ENCODE measurements around the gene PLCG2. TPM values are rescaled to one million over a fixed set of nuclear protein-coding genes. Genes with fewer than 3 reads are reported as not detected.
"Not testable (repeated sequence)": the region's sequence is repeated elsewhere in the genome, so short reads cannot be mapped to it uniquely, and the experiment has no call there.

PLCG2 gene
- polyA plus RNA-seq, 2 donors: 2.3 to 4.4 TPM

- Histone ChIP-seq H3K27ac (ENCODE audit: low read depth in 2 of 2, low read length in 1 of 2) (no peak overlapping the region), H3K36me3 (ENCODE audit: control insufficient read depth in 2 of 2, insufficient read depth in 2 of 2, low read length in 1 of 2) (no peaks in the 10 kb centered on the region), H3K9me3 (ENCODE audit: control insufficient read depth in 2 of 2, insufficient read depth in 1 of 2, low read depth in 1 of 2, low read length in 1 of 2) (no peaks in the 10 kb centered on the region), H3K27me3 (ENCODE audit: control insufficient read depth in 1 of 2, insufficient read depth in 2 of 2, low read length in 2 of 2) (no peaks in the 10 kb centered on the region), H3K4me3 (ENCODE audit: low read depth in 1 of 2, low read length in 2 of 2) (no peak overlapping the region), H3K4me1 (ENCODE audit: control insufficient read depth in 2 of 2, insufficient read depth in 2 of 2, low read length in 1 of 2) (peaks cover 0 to 5% of the 10 kb centered on the region in 2 donors)
- 65 to 79% methylated on average over 10 of the region's 10 CpGs for WGBS, 2 donors
Observed at GRCh38 chr16:81796583-81797346, 17.7 kb downstream of the PLCG2 start.

GRCh38 chr16:81797443-81797842, 18.4 kb downstream of the PLCG2 start:
- no peaks in the 10 kb centered on the region for H3K36me3 ChIP-seq (ENCODE audit: control insufficient read depth in 2 of 2, insufficient read depth in 2 of 2, low read length in 1 of 2)
- H3K9me3 ChIP-seq (ENCODE audit: control insufficient read depth in 2 of 2, insufficient read depth in 1 of 2, low read depth in 1 of 2, low read length in 1 of 2): no peaks in the 10 kb centered on the region
- WGBS, 2 donors: 71 to 74% methylated on average over 6 of the region's 6 CpGs
- no peak overlapping the region for H3K4me3 ChIP-seq (ENCODE audit: low read depth in 1 of 2, low read length in 2 of 2)
- no peak overlapping the region for H3K27ac ChIP-seq (ENCODE audit: low read depth in 2 of 2, low read length in 1 of 2)
- H3K27me3 ChIP-seq (ENCODE audit: control insufficient read depth in 1 of 2, insufficient read depth in 2 of 2, low read length in 2 of 2): no peaks in the 10 kb centered on the region
- peaks cover 0 to 5% of the 10 kb centered on the region in 2 donors for H3K4me1 ChIP-seq (ENCODE audit: control insufficient read depth in 2 of 2, insufficient read depth in 2 of 2, low read length in 1 of 2)

GRCh38 chr16:81798311-81799137, 19.4 kb downstream of the PLCG2 start:
- 59 to 69% methylated on average over 14 of the region's 14 CpGs for WGBS, 2 donors
- H3K27me3 ChIP-seq (ENCODE audit: control insufficient read depth in 1 of 2, insufficient read depth in 2 of 2, low read length in 2 of 2): no peaks in the 10 kb centered on the region

GRCh38 chr16:81799138-81799504, 20.0 kb downstream of the PLCG2 start:
- Histone ChIP-seq H3K4me3 (ENCODE audit: low read depth in 1 of 2, low read length in 2 of 2) (no peak overlapping the region), H3K9me3 (ENCODE audit: control insufficient read depth in 2 of 2, insufficient read depth in 1 of 2, low read depth in 1 of 2, low read length in 1 of 2) (no peaks in the 10 kb centered on the region), H3K27ac (ENCODE audit: low read depth in 2 of 2, low read length in 1 of 2) (no peak overlapping the region), H3K36me3 (ENCODE audit: control insufficient read depth in 2 of 2, insufficient read depth in 2 of 2, low read length in 1 of 2) (no peaks in the 10 kb centered on the region), H3K27me3 (ENCODE audit: control insufficient read depth in 1 of 2, insufficient read depth in 2 of 2, low read length in 2 of 2) (no peaks in the 10 kb centered on the region), H3K4me1 (ENCODE audit: control insufficient read depth in 2 of 2, insufficient read depth in 2 of 2, low read length in 1 of 2) (peaks cover 0 to 5% of the 10 kb centered on the region in 2 donors)
- WGBS, 2 donors: 76 to 82% methylated on average over 2 of the region's 2 CpGs

More at GRCh38 chr16:81798311-81799137, 19.4 kb downstream of the PLCG2 start:
- Histone ChIP-seq H3K27ac (ENCODE audit: low read depth in 2 of 2, low read length in 1 of 2) (no peak overlapping the region), H3K36me3 (ENCODE audit: control insufficient read depth in 2 of 2, insufficient read depth in 2 of 2, low read length in 1 of 2) (no peaks in the 10 kb centered on the region), H3K4me3 (ENCODE audit: low read depth in 1 of 2, low read length in 2 of 2) (no peak overlapping the region), H3K9me3 (ENCODE audit: control insufficient read depth in 2 of 2, insufficient read depth in 1 of 2, low read depth in 1 of 2, low read length in 1 of 2) (no peaks in the 10 kb centered on the region), H3K4me1 (ENCODE audit: control insufficient read depth in 2 of 2, insufficient read depth in 2 of 2, low read length in 1 of 2) (peaks cover 0 to 5% of the 10 kb centered on the region in 2 donors)

GRCh38 chr16:81801724-81802123, 22.6 kb downstream of the PLCG2 start:
- not testable (repeated sequence) for H3K27ac ChIP-seq (ENCODE audit: low read depth in 2 of 2, low read length in 1 of 2); H3K36me3 ChIP-seq (ENCODE audit: control insufficient read depth in 2 of 2, insufficient read depth in 2 of 2, low read length in 1 of 2); H3K27me3 ChIP-seq (ENCODE audit: control insufficient read depth in 1 of 2, insufficient read depth in 2 of 2, low read length in 2 of 2); H3K4me3 ChIP-seq (ENCODE audit: low read depth in 1 of 2, low read length in 2 of 2); H3K9me3 ChIP-seq (ENCODE audit: control insufficient read depth in 2 of 2, insufficient read depth in 1 of 2, low read depth in 1 of 2, low read length in 1 of 2); H3K4me1 ChIP-seq (ENCODE audit: control insufficient read depth in 2 of 2, insufficient read depth in 2 of 2, low read length in 1 of 2)
- WGBS, 2 donors: 90 to 92% methylated on average over 5 of the region's 5 CpGs

GRCh38 chr16:81803332-81803731, 24.2 kb downstream of the PLCG2 start:
- Histone ChIP-seq H3K27ac (ENCODE audit: low read depth in 2 of 2, low read length in 1 of 2) (no peak overlapping the region), H3K36me3 (ENCODE audit: control insufficient read depth in 2 of 2, insufficient read depth in 2 of 2, low read length in 1 of 2) (no peaks in the 10 kb centered on the region), H3K9me3 (ENCODE audit: control insufficient read depth in 2 of 2, insufficient read depth in 1 of 2, low read depth in 1 of 2, low read length in 1 of 2) (no peaks in the 10 kb centered on the region), H3K4me1 (ENCODE audit: control insufficient read depth in 2 of 2, insufficient read depth in 2 of 2, low read length in 1 of 2) (no peaks in the 10 kb centered on the region), H3K27me3 (ENCODE audit: control insufficient read depth in 1 of 2, insufficient read depth in 2 of 2, low read length in 2 of 2) (no peaks in the 10 kb centered on the region), H3K4me3 (ENCODE audit: low read depth in 1 of 2, low read length in 2 of 2) (no peak overlapping the region)
- WGBS, 2 donors: 93 to 98% methylated on average over 3 of the region's 3 CpGs

GRCh38 chr16:81804134-81804610, 25.1 kb downstream of the PLCG2 start:
- Histone ChIP-seq H3K36me3 (ENCODE audit: control insufficient read depth in 2 of 2, insufficient read depth in 2 of 2, low read length in 1 of 2) (no peaks in the 10 kb centered on the region), H3K27me3 (ENCODE audit: control insufficient read depth in 1 of 2, insufficient read depth in 2 of 2, low read length in 2 of 2) (no peaks in the 10 kb centered on the region), H3K4me3 (ENCODE audit: low read depth in 1 of 2, low read length in 2 of 2) (no peak overlapping the region), H3K9me3 (ENCODE audit: control insufficient read depth in 2 of 2, insufficient read depth in 1 of 2, low read depth in 1 of 2, low read length in 1 of 2) (no peaks in the 10 kb centered on the region), H3K27ac (ENCODE audit: low read depth in 2 of 2, low read length in 1 of 2) (no peak overlapping the region), H3K4me1 (ENCODE audit: control insufficient read depth in 2 of 2, insufficient read depth in 2 of 2, low read length in 1 of 2) (no peaks in the 10 kb centered on the region)
- 80 to 87% methylated on average over 2 of the region's 2 CpGs for WGBS, 2 donors

- 74 to 79% methylated on average over 6 of the region's 6 CpGs for WGBS, 2 donors
- Histone ChIP-seq H3K4me1 (ENCODE audit: control insufficient read depth in 2 of 2, insufficient read depth in 2 of 2, low read length in 1 of 2) (no peaks in the 10 kb centered on the region), H3K4me3 (ENCODE audit: low read depth in 1 of 2, low read length in 2 of 2) (no peak overlapping the region), H3K9me3 (ENCODE audit: control insufficient read depth in 2 of 2, insufficient read depth in 1 of 2, low read depth in 1 of 2, low read length in 1 of 2) (no peaks in the 10 kb centered on the region), H3K27ac (ENCODE audit: low read depth in 2 of 2, low read length in 1 of 2) (no peak overlapping the region), H3K36me3 (ENCODE audit: control insufficient read depth in 2 of 2, insufficient read depth in 2 of 2, low read length in 1 of 2) (no peaks in the 10 kb centered on the region), H3K27me3 (ENCODE audit: control insufficient read depth in 1 of 2, insufficient read depth in 2 of 2, low read length in 2 of 2) (no peaks in the 10 kb centered on the region)
Observed at GRCh38 chr16:81806696-81807095, 27.6 kb downstream of the PLCG2 start.

GRCh38 chr16:81807767-81808358, 28.8 kb downstream of the PLCG2 start:
- H3K4me3 ChIP-seq (ENCODE audit: low read depth in 1 of 2, low read length in 2 of 2): no peak overlapping the region
- no peaks in the 10 kb centered on the region for H3K9me3 ChIP-seq (ENCODE audit: control insufficient read depth in 2 of 2, insufficient read depth in 1 of 2, low read depth in 1 of 2, low read length in 1 of 2)
- 71 to 74% methylated on average over 4 of the region's 4 CpGs for WGBS, 2 donors
- no peaks in the 10 kb centered on the region for H3K36me3 ChIP-seq (ENCODE audit: control insufficient read depth in 2 of 2, insufficient read depth in 2 of 2, low read length in 1 of 2)
- H3K27me3 ChIP-seq (ENCODE audit: control insufficient read depth in 1 of 2, insufficient read depth in 2 of 2, low read length in 2 of 2): no peaks in the 10 kb centered on the region
- H3K27ac ChIP-seq (ENCODE audit: low read depth in 2 of 2, low read length in 1 of 2): no peak overlapping the region
- H3K4me1 ChIP-seq (ENCODE audit: control insufficient read depth in 2 of 2, insufficient read depth in 2 of 2, low read length in 1 of 2): no peaks in the 10 kb centered on the region
